Measurements from ENCODE around the gene YIF1A. TPM values are rescaled to one million over a fixed set of nuclear protein-coding genes. Genes with fewer than 3 reads are reported as not detected.
A peak's percentile ranks its signal among the peaks of the same experiment; 100 is the strongest.

YIF1A gene
- total RNA-seq, 1 donor from 2014 or later = 115 TPM

DNA sequence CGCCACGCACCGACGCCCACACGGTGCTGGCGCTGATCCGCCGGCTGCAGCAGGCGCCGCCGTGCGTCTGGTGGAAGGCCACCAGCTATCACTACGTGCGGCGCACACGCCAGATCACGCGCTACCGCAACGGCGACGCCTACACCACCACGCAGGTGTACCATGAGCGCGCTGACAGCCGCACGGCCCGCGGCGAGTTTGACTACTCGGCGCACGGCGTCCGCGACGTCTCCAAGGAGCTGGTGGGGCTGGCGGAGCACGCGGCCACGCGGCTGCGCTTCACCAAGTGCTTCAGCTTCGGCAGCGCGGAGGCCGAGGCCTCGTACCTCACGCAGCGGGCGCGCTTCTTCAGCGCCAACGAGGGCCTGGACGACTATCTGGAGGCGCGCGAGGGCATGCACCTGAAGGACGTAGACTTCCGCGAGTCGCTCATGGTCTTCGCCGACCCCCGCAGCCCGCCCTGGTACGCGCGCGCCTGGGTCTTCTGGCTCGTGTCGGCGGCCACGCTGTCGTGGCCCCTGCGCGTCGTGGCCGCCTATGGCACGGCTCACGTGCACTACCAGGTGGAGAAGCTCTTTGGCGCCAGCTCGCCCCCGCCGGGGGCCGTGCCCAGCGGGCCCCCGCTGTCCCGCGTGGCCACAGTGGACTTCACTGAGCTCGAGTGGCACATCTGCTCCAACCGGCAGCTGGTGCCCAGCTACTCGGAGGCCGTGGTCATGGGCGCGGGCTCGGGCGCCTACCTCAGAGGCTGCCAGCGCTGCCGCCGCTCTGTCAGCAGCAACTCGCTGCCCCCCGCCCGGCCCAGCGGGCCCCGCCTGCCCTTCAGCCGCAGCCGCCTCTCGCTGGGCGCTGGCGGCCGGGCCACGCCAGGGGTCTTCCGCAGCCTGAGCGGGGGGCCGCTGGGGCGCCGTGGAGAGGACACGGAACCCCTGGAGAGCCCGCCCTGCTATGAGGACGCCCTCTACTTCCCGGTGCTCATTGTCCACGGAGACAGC, 6.0 kb upstream of the YIF1A start:
- TF ChIP-seq, protein P1, sequence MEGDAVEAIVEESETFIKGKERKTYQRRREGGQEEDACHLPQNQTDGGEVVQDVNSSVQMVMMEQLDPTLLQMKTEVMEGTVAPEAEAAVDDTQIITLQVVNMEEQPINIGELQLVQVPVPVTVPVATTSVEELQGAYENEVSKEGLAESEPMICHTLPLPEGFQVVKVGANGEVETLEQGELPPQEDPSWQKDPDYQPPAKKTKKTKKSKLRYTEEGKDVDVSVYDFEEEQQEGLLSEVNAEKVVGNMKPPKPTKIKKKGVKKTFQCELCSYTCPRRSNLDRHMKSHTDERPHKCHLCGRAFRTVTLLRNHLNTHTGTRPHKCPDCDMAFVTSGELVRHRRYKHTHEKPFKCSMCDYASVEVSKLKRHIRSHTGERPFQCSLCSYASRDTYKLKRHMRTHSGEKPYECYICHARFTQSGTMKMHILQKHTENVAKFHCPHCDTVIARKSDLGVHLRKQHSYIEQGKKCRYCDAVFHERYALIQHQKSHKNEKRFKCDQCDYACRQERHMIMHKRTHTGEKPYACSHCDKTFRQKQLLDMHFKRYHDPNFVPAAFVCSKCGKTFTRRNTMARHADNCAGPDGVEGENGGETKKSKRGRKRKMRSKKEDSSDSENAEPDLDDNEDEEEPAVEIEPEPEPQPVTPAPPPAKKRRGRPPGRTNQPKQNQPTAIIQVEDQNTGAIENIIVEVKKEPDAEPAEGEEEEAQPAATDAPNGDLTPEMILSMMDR (IDR thresholded peaks at IDR 0.05; ENCODE audit: partially characterized antibody, unreplicated experiment) = no peak
- Mint-ChIP-seq H3K4me1 (ENCODE audit: low read depth, unreplicated experiment) (peaks cover 19% of the 10 kb centered on the region), H3K4me3 (ENCODE audit: unreplicated experiment) (no peak overlapping the region), H3K9me3 (ENCODE audit: unreplicated experiment) (peaks cover 21% of the 10 kb centered on the region), H3K27ac (ENCODE audit: unreplicated experiment) (no peak overlapping the region), H3K27me3 (ENCODE audit: unreplicated experiment) (peaks cover 22% of the 10 kb centered on the region), H3K36me3 (ENCODE audit: unreplicated experiment) (no peaks in the 10 kb centered on the region)
- no peak for DNase-seq

DNA sequence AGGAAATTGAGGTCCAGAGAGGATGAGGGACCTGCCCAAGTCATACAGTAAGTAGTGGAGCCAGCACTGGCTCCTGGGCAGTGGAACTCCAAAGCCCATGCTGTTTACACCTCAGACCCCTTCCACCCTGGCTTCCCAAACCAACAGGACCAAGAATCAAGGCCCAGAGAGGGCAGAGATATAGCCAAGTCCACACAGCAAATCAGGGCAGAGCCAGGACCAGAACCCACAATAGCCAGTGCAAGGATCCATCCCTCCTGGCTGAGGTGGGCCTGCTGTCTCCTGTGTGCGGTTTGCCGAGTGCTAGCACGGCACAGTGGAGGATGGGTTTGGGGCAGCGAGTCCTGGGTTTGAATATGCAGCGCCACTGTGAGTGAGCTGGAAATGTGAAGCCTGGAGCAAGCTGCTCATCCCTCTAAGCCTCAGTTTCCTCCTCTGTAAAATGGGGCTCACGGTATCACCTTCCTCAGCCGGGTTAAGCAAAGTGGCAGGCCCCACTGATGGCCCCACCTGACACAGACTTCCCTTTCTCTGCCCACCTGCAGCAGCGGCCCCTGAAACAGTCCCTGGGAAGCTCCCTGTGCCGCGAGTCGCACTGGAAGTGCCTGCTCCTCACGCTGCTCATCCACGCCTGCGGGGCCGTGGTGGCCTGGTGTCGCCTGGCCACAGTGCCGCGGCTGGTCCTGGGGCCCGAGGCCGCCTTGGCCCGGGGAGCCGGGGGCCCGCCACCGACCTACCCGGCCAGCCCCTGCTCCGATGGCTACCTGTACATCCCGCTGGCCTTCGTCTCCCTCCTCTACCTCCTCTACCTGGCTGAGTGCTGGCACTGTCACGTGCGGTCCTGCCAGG, 5.1 kb upstream of the YIF1A start:
- Mint-ChIP-seq H3K9me3 (ENCODE audit: unreplicated experiment) (peaks cover 24% of the 10 kb centered on the region), H3K27ac (ENCODE audit: unreplicated experiment) (no peak overlapping the region), H3K27me3 (ENCODE audit: unreplicated experiment) (peaks cover 26% of the 10 kb centered on the region), H3K4me1 (ENCODE audit: low read depth, unreplicated experiment) (peaks cover 21% of the 10 kb centered on the region), H3K4me3 (ENCODE audit: unreplicated experiment) (no peak overlapping the region), H3K36me3 (ENCODE audit: unreplicated experiment) (no peaks in the 10 kb centered on the region)
- no peak for DNase-seq
- TF ChIP-seq, protein P1 (IDR thresholded peaks at IDR 0.05; ENCODE audit: partially characterized antibody, unreplicated experiment) = no peak

DNA sequence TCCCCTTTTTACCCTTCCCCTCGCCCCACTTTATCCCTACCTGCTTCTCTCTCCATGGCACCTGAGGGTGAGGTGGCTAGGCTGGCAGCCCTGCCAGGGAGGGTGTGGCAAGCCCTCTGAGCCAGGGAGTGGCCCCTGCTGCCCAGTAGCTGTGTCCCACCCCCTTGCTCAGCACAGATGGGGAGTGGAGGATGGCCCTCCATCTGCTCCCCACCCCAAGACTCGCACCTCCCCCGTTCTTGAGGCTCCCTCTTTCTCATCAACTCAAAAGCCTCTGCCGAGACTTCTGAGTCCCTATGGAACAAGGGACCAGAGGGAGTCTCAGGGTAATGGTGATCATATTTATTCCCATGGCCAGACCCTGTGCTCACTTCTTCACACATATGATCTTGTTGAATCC, 4.4 kb upstream of the YIF1A start:
- H3K36me3 Mint-ChIP-seq (ENCODE audit: unreplicated experiment) = no peaks in the 10 kb centered on the region
- TF ChIP-seq, protein P1 (IDR thresholded peaks at IDR 0.05; ENCODE audit: partially characterized antibody, unreplicated experiment) = no peak
- peaks cover 21% of the 10 kb centered on the region for H3K4me1 Mint-ChIP-seq (ENCODE audit: low read depth, unreplicated experiment)
- peak overlapping the region; percentile 55 for H3K4me3 Mint-ChIP-seq (ENCODE audit: unreplicated experiment)
- H3K9me3 Mint-ChIP-seq (ENCODE audit: unreplicated experiment) = peaks cover 24% of the 10 kb centered on the region
- H3K27me3 Mint-ChIP-seq (ENCODE audit: unreplicated experiment) = peaks cover 27% of the 10 kb centered on the region
- no peak for DNase-seq
- H3K27ac Mint-ChIP-seq (ENCODE audit: unreplicated experiment) = no peak overlapping the region

DNA sequence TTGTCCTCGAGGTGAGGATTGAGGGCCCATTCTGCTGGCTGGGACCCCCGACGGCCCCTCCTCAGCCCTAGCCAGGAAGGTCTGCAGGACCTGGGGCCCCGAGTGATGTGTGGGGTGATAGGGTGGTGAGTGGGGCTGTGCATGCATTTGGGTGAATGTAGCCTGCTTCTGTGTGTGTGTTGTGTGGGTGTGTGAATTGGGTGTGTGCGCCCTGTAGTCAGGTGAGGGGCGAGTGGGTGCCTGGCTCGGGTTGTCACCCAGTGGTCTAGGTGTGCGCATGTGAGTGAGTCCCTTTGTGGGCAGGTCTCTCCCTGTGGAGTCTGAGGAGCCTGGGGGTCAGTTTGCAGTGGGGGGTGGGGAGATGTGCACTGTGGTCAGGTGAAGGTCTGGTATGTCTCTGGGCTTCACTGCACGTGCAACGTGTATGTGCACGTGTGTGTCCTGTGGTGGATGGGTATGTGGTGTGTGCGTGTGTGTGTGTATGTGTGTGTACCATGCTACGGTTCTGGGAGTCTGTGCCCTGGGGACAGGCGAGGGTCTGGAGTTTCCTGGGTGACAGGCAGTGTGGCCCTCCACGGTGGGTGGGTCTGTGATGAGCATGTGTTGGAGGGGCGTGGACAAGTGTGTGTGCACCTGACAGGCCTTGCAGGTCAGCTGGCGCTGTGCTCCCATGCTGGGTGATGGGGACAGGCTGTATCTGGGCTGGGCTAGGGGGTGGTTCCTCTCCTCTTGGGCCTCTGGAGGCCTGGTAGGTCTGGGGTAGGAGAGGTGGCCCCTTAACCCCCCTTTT, 3.8 kb upstream of the YIF1A start:
- no peak for DNase-seq
- peak overlapping the region; percentile 40 for H3K27ac Mint-ChIP-seq (ENCODE audit: unreplicated experiment)
- peaks cover 27% of the 10 kb centered on the region for H3K27me3 Mint-ChIP-seq (ENCODE audit: unreplicated experiment)
- peaks cover 24% of the 10 kb centered on the region for H3K9me3 Mint-ChIP-seq (ENCODE audit: unreplicated experiment)
- TF ChIP-seq, protein P1 (IDR thresholded peaks at IDR 0.05; ENCODE audit: partially characterized antibody, unreplicated experiment) = no peak
- H3K36me3 Mint-ChIP-seq (ENCODE audit: unreplicated experiment) = no peaks in the 10 kb centered on the region
- H3K4me3 Mint-ChIP-seq (ENCODE audit: unreplicated experiment) = peak overlapping the region; percentile 79
- H3K4me1 Mint-ChIP-seq (ENCODE audit: low read depth, unreplicated experiment) = peaks cover 21% of the 10 kb centered on the region

All from glutamatergic neuron (in vitro differentiated cells).